Activated CD4-positive, alpha-beta T cell treated with anti-CD3 and anti-CD28 coated beads, Interleukin-2, amount 10 ng/mL, durations not matched to agents 7 days and 5 days (primary cell): ENCODE measurements around the gene CACTIN. TPM values are rescaled to one million over a fixed set of nuclear protein-coding genes. Genes with fewer than 3 reads are reported as not detected.
A peak's percentile ranks its signal among the peaks of the same experiment; 100 is the strongest.
"Not testable (repeated sequence)": the region's sequence is repeated elsewhere in the genome, so short reads cannot be mapped to it uniquely, and the experiment has no call there.

Source experiments
- CTCF ChIA-PET: fragments of 350-600 bp; sonication (Branson Sonifier 250); formaldehyde crosslinking; loops from one replicate; lab custom pipeline; 2021; ENCODE audit warnings: antibody characterized with exemption; lab: Charles Lee
- POLR2A ChIA-PET: fragments of 350-600 bp; sonication (Branson Sonifier 250); formaldehyde crosslinking; loops from one replicate; lab custom pipeline; 2021; ENCODE audit warnings: antibody characterized with exemption; lab: Charles Lee
- DNase-seq: peaks from one replicate; pipeline ENCODE4 v3.0.0-alpha.2; 2020
- H3K27ac Mint-ChIP-seq: one replicate; pipeline ENCODE4 v1.8.0; 2021; ENCODE audit warnings: mild to moderate bottlenecking, moderate library complexity, mixed read lengths
- H3K27me3 Mint-ChIP-seq: one replicate; pipeline ENCODE4 v1.8.0; 2021; ENCODE audit warnings: mixed read lengths
- H3K36me3 Mint-ChIP-seq: one replicate; pipeline ENCODE4 v1.8.0; 2021; ENCODE audit warnings: low read depth, mixed read lengths
- H3K4me1 Mint-ChIP-seq: one replicate; pipeline ENCODE4 v1.8.0; 2021; ENCODE audit warnings: mixed read lengths
- H3K4me3 Mint-ChIP-seq: one replicate; pipeline ENCODE4 v1.8.0; 2021; ENCODE audit warnings: mild to moderate bottlenecking, moderate library complexity, mixed read lengths
- H3K9me3 Mint-ChIP-seq: one replicate; pipeline ENCODE4 v1.8.0; 2021; ENCODE audit warnings: mixed read lengths
- total RNA-seq, 2 experiments: library from RNA; stranded (reverse); gene quantifications; one replicate each; pipeline ENCODE4 v1.2.3, GENCODE V29; 2021

The CACTIN gene
- total RNA-seq, 2 experiments from 2014 or later: 31.8 to 39.1 TPM

DNA sequence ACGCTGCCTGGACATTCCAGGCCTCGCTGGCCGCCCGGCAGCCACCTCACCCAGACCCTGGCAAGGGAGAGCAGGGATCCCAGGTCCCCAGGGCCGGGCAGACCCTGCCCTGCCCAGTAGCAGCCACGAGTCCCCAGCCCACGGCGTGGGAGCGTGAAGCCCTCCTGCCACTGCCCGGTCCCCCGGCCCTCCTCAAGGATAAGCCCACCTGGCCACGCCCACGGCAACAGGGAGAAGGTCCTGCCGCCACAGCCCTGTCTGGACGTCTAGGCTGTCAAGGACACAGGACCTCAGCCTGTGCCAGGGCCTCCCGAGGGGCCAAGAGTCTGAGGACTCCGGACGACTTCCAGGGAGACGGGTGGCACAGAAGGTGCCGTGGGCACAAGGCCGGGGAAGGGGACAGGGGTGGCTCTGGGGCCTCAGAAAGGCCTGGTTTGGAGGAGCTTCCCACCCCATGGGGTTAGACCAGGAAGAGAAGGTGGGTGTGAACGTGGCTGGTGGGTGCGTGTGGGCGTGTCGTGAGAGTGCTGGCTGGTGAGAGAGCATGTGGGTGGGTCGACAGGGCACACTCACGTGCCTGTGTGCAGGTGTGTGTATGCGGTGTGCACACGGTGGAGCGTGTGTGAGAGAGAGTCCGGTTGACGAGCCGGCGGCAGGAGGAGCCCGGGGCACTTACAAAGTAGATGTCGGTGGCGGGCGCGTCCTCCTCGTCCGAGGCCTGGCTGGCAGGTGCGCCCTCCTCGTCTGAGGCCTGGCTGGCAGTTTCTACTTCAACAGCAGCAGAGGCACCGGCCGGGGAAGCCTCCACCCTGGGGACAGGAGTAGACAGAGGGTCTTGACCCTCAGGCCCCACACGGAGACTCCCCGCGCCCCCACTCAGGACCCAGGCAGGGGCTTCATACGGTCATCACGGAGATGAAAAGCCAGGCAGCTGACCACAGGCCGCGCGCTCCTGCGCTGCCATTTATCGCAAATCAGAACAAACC is 11.9 kb upstream of the CACTIN start:
- H3K9me3 Mint-ChIP-seq: no peaks in the 10 kb centered on the region
- no peak overlapping the region for H3K27ac Mint-ChIP-seq
- POLR2A ChIA-PET: no interaction called here
- CTCF ChIA-PET: interaction anchor here (1.6 kb wide), 1 partner anchor 11 kb away, joined by 4 read pairs; no protein-coding TSS in a partner anchor
- H3K4me1 Mint-ChIP-seq: no peaks in the 10 kb centered on the region
- no peak overlapping the region for H3K4me3 Mint-ChIP-seq
- H3K36me3 Mint-ChIP-seq: no peaks in the 10 kb centered on the region
- DNase-seq: no peak
- H3K27me3 Mint-ChIP-seq: no peaks in the 10 kb centered on the region

DNA sequence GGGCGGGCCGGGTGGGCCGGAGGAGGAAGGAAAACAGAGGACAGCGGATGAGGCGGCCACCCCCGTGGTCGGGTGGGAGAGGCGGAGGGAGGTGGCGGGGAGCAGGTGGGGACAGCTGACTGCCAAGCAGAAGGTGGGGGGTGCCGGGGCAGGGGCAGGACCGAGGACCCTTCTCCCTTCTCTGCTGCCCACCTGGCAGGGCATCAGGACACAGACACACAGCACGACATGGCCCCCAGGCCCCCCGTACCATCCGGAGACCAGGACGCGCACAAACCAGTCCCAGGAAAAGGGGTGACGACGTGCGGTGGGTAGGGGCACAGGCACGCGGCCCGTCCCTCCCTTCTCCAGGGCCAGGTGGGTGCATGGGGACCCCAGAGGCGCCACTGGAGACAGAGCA is 11.0 kb upstream of the CACTIN start:
- Mint-ChIP-seq H3K36me3 (no peaks in the 10 kb centered on the region), H3K9me3 (no peaks in the 10 kb centered on the region), H3K4me1 (no peaks in the 10 kb centered on the region), H3K27me3 (no peaks in the 10 kb centered on the region), H3K27ac (no peak overlapping the region), H3K4me3 (no peak overlapping the region)
- no peak for DNase-seq
- ChIA-PET POLR2A (no interaction called here), CTCF (no interaction called here)

DNA sequence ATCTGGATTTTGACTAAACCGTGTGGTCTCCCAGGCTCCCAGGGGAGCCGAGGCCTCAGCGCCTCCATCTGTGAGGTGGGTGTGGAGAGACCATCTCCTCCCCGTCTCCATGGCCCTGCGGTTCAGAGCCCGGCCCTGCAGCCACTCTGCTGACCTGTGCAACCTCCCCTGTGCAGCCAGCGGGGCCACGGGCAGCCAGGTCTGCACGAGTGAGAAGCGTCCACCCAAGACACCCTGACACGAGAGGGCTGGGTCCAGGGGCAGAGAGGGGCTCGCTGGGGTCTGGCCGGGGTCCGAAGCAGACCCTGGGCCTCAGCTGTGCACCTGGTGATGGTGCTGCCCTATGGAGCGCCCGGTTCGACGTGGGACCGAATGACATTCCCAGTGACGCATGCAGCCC is 10.4 kb upstream of the CACTIN start:
- no peaks in the 10 kb centered on the region for H3K9me3 Mint-ChIP-seq
- no peak overlapping the region for H3K27ac Mint-ChIP-seq
- ChIA-PET POLR2A (no interaction called here), CTCF (no interaction called here)
- H3K27me3 Mint-ChIP-seq: no peaks in the 10 kb centered on the region
- DNase-seq: no peak
- H3K36me3 Mint-ChIP-seq: no peaks in the 10 kb centered on the region
- no peaks in the 10 kb centered on the region for H3K4me1 Mint-ChIP-seq
- no peak overlapping the region for H3K4me3 Mint-ChIP-seq

DNA sequence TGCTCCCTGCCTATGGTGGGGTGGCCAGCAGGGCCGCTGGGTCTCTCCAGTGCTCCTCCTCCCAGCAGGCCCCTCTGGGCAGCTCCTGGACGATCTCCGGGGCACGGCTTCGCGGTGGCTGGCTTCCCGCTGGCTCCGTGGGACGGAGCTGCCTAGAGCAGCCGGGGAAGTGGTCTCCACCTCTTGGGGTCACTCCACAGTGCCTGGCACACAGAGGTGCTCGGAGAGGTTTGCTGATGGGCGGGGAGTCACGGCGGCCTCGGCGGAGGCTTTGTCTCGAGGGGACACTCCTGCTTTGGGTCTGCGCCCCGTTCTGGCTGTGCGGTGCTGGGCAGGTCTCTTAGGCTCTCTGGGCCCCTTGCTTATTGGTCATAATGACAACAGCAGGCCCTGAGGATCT is 9.9 kb upstream of the CACTIN start:
- Mint-ChIP-seq H3K36me3 (no peaks in the 10 kb centered on the region), H3K27ac (no peak overlapping the region), H3K4me3 (no peak overlapping the region), H3K4me1 (no peaks in the 10 kb centered on the region), H3K27me3 (no peaks in the 10 kb centered on the region), H3K9me3 (no peaks in the 10 kb centered on the region)
- CTCF ChIA-PET: no interaction called here
- DNase-seq: no peak
- POLR2A ChIA-PET: no interaction called here

DNA sequence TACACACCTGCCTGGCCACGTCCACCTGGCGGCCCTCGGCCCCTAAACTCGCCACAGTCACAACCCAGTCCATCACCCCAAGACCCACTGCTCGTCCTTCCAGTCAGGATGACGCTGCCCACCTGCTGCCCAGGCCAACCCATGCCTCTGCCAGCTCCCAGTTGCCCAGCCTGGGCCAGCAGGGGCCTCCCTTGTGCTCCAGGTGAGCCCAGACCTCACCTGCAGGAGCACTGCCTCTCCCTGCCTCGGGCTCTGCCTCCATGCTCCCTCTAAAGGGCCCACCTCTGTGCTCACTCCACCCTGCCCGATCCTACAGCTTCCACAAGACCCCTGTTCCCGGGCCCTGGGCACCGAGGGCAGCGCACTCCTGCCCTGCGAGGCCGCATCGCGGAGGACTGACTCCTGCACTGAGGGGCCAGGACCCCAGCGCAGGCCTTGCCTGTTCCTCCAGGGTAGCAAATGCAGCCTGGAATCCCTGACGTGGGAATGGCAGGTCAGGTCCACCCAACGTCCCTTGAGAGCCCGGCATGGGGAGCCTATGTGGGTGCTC is 8.0 kb upstream of the CACTIN start:
- no peak overlapping the region for H3K27ac Mint-ChIP-seq

DNA sequence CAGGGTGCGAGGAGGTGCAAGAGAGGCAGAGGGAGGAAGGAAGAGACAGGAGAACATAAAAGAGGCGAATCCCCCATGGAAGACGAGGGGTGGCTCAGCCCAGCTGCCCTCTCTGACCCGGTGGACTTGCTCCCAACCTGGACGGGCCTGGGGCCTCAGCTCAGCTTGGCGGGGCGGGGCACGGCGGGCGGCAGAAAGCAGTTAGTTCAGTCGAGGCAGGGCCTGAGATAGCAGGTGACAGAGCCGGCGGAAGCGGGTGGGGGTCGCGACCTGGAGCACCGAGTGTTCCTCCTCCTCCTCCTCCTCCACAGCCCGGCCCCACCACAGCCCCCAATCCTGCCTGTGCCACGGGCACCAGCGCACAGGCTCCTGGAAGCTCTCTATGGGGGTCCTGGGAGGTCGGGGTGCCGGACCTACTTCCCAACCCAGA is 7.0 kb upstream of the CACTIN start:
- ChIA-PET POLR2A (no interaction called here), CTCF (interaction anchor here (0.5 kb wide), 1 partner anchor 533 kb away, joined by 3 read pairs; no protein-coding TSS in a partner anchor)
- Mint-ChIP-seq H3K27ac (no peak overlapping the region), H3K9me3 (no peaks in the 10 kb centered on the region), H3K4me3 (no peak overlapping the region), H3K27me3 (no peaks in the 10 kb centered on the region), H3K36me3 (no peaks in the 10 kb centered on the region), H3K4me1 (no peaks in the 10 kb centered on the region)
- DNase-seq: no peak

More for the DNA sequence above, 8.0 kb upstream of the CACTIN start:
- Mint-ChIP-seq H3K27me3 (no peaks in the 10 kb centered on the region), H3K4me1 (no peaks in the 10 kb centered on the region), H3K4me3 (no peak overlapping the region), H3K36me3 (no peaks in the 10 kb centered on the region), H3K9me3 (no peaks in the 10 kb centered on the region)
- ChIA-PET CTCF (no interaction called here), POLR2A (no interaction called here)
- no peak for DNase-seq

DNA sequence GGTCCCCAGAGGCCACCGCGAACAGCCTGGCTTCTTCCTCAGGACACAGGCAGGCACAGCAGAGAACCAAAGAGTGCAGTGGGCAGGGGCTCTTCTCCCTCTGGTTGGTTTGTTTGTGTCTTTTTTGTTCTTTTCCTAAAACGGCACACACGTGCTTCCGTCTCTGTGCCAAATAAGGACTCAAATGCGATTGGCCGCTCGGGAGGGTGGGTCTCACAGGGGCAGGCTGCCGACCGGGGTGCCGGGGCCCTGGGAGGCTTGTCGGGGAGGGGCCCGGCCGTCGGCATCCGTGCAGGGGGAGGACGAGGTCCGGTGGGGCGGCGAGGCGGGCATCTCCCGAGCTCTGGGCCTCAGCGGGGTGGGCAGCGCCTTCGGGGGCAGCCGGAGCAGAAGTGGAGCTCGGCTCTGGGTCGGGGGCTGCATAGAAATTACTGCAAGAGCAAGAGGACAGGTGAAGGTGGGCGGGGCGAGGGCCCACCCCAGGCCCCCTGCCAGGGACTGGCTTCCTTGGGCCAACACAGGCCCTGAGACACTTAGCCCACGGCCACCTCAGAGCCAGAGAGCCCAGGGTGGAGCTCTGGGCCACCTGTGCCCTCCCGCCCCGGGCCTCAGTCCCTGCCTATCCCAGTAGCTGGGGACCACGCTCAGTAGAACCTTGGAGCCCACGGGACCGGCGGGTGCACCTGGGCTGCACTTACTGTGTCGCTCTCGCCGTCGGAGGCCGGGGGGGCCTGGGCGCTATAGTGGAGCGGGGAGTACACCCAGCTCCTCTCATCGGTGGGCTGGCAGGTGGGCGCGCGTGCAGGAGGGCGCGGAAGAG is 6.4 kb upstream of the CACTIN start:
- POLR2A ChIA-PET: interaction anchor here (0.6 kb wide), 1 partner anchor 253 kb away, joined by 3 read pairs; no protein-coding TSS in a partner anchor

DNA sequence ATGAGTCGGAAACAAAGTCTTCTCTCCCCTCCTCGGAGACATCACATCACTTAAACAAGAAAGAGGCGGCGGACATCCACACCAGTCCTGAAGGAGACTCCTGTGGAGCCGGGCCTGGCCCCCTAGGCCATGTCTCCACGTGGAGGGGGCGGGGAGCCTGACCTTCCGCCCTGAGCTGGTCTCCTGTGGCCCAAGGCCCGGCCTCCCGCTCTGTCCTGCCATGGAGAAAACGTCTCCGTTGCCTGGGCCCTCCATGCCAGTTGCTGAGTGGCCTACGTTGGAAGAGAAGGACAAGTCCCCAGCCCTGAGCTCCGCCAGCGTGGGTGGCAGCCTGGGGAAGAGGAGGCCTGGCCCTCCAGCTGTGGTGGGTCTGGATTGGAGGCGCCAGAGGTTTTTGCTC is 5.5 kb upstream of the CACTIN start:
- H3K27me3 Mint-ChIP-seq: no peaks in the 10 kb centered on the region
- POLR2A ChIA-PET: interaction anchor here (0.6 kb wide), 1 partner anchor 252 kb away, joined by 3 read pairs; no protein-coding TSS in a partner anchor

More for the DNA sequence above, 6.4 kb upstream of the CACTIN start:
- no peak for DNase-seq
- CTCF ChIA-PET: interaction anchor here (0.5 kb wide), 1 partner anchor 533 kb away, joined by 3 read pairs; no protein-coding TSS in a partner anchor
- no peaks in the 10 kb centered on the region for H3K27me3 Mint-ChIP-seq
- no peaks in the 10 kb centered on the region for H3K36me3 Mint-ChIP-seq
- H3K9me3 Mint-ChIP-seq: no peaks in the 10 kb centered on the region
- no peaks in the 10 kb centered on the region for H3K4me1 Mint-ChIP-seq
- H3K27ac Mint-ChIP-seq: no peak overlapping the region
- no peak overlapping the region for H3K4me3 Mint-ChIP-seq

DNA sequence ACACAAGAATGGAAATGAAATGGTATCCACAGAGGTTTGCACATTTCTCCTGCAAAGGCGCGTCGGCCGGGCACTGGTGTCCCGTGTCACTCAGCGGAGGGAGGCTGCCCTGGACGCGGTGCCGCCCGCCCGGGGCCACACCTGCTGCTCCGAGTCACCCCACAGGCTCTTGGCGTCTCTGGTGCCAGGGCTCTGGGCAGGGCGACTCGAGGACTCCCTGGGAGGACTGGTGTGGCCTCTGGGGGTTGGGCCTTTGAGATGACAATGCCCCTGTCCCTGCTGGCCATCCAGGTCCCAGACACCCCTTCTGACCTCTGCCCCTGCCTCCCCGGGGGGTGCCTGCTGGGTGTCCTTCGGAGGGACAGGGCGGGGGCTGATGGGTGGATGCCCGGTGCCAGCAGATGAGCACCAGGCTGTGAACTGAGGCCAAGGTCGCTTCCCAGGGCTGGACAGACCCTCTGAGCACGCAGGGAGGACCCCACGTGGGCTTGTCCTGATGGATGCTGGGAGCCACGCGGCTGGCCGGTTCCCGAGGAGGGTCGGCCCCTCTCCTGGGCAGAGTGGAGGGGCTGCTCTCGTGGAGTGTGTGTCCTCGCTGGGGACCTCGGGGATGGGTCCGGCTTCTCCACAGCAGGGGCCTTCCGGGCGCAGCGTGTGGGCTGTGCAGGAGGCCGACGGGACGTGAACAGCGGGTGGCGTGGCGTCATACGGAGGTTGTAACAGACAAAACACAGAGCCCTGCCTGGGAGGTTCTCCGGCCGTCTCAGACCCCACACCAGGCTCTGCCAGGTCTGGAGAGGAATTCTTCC is 4.7 kb upstream of the CACTIN start:
- Mint-ChIP-seq H3K4me1 (peaks cover 8% of the 10 kb centered on the region), H3K4me3 (no peak overlapping the region), H3K27ac (no peak overlapping the region), H3K36me3 (no peaks in the 10 kb centered on the region), H3K27me3 (no peaks in the 10 kb centered on the region), H3K9me3 (no peaks in the 10 kb centered on the region)
- POLR2A ChIA-PET: no interaction called here
- DNase-seq: no peak
- CTCF ChIA-PET: no interaction called here

More for the DNA sequence above, 5.5 kb upstream of the CACTIN start:
- H3K27ac Mint-ChIP-seq: no peak overlapping the region
- CTCF ChIA-PET: no interaction called here
- H3K9me3 Mint-ChIP-seq: no peaks in the 10 kb centered on the region
- DNase-seq: no peak
- no peak overlapping the region for H3K4me3 Mint-ChIP-seq
- H3K4me1 Mint-ChIP-seq: peaks cover 1% of the 10 kb centered on the region
- H3K36me3 Mint-ChIP-seq: no peaks in the 10 kb centered on the region

DNA sequence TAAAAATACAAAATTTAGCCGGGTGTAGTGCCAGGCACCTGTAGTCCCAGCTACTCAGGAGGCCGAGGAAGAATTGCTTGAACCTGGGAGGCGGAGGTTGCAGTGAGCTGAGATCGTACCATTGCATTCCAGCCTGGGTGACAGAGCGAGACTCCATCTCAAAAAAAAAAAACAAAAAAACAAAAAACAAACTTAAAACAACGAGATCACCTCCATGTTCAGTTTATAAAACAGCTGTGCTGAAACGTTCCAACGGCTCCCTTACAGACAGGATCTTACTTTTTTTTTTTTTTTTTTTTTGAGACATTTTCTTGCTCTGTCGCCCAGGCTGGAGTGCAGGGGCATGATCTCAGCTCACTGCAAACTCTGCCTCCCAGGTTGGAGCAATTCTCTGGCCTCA is 2.2 kb upstream of the CACTIN start:
- not testable (repeated sequence) for H3K4me3 Mint-ChIP-seq, H3K27me3 Mint-ChIP-seq, H3K9me3 Mint-ChIP-seq, DNase-seq, H3K36me3 Mint-ChIP-seq, H3K27ac Mint-ChIP-seq
- CTCF ChIA-PET: interaction anchor here (1.5 kb wide), 1 partner anchor 10 kb away, joined by 6 read pairs; no protein-coding TSS in a partner anchor
- POLR2A ChIA-PET: interaction anchor here (0.6 kb wide), 1 partner anchor 1176 kb away, joined by 3 read pairs; no protein-coding TSS in a partner anchor
- peaks cover 24% of the 10 kb centered on the region for H3K4me1 Mint-ChIP-seq

DNA sequence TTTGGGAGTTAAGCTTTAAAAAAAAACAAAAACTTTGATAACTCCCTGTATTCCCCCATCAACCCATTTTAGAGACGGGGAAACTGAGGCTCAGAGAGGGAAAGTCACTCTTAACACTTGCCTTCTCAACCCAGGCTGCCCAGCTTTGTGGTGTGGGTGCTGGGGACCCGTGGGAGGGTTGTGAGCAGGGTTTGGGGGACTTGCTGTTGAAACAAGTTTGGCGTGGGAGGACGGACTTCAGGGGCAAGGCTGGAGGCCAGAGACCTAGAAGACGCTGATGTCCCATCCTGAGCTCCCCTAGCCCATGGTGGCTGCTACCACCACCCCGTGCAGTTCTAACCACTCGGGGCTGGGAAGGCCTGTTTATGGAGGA is 747 bp upstream of the CACTIN start:
- Mint-ChIP-seq H3K4me1 (peaks cover 25% of the 10 kb centered on the region), H3K9me3 (no peaks in the 10 kb centered on the region), H3K4me3 (peak overlapping the region; percentile 80), H3K27ac (peak overlapping the region; percentile 99), H3K36me3 (peaks cover 3% of the 10 kb centered on the region), H3K27me3 (no peaks in the 10 kb centered on the region)
- ChIA-PET POLR2A (no interaction called here), CTCF (interaction anchor here (0.6 to 1.4 kb wide), 3 partner anchors 12 to 360 kb away, joined by 3 to 6 read pairs (median 4); no protein-coding TSS in a partner anchor)
- no peak for DNase-seq

DNA sequence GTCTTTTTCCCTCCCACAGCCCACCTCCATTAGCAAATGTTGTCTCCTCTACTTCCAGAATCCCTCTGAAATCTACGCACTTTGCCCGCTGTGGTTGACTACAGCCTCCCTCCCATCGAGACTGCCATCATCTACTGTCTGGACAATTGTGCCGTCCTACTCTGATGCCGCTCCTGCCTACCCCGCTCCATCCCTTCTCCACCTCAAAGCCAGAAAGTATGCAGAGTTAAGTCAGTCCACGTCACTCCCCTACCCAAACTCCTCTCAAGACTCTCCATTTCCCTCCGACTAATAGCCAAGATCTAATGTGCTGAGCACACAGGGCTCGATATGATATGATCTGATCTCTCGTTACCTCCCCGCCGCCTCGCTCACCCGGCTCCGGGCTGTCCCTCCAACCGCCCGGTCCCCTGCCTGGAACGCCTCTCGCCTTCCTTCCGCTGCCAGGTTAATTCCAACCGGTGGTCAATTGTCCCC is 556 bp downstream of the CACTIN start:
- peaks cover 25% of the 10 kb centered on the region for H3K4me1 Mint-ChIP-seq
- POLR2A ChIA-PET: no interaction called here
- no peaks in the 10 kb centered on the region for H3K9me3 Mint-ChIP-seq
- H3K36me3 Mint-ChIP-seq: peaks cover 5% of the 10 kb centered on the region
- no peak for DNase-seq
- no peaks in the 10 kb centered on the region for H3K27me3 Mint-ChIP-seq
- H3K27ac Mint-ChIP-seq: peak overlapping the region; percentile 88
- peak overlapping the region; percentile 80 for H3K4me3 Mint-ChIP-seq
- CTCF ChIA-PET: no interaction called here
